NCI-H1694 treated with DMSO at 0.1 percent for 48 hours (cell line): ENCODE results near the gene ADAMTSL3.
A peak's percentile ranks its signal among the peaks of the same experiment; 100 is the strongest.
"Not testable (repeated sequence)": the region's sequence is repeated elsewhere in the genome, so short reads cannot be mapped to it uniquely, and the experiment has no call there.

Experiments
- DNase-seq: peaks from one replicate; lab custom pipeline; 2025; lab: John Stamatoyannopoulos, UW

ADAMTSL3 gene

GRCh38 chr15:84023636-84024035 lies 369.7 kb downstream of the ADAMTSL3 start:
- DNase-seq = peak; percentile 7

- DNase-seq = no peak
Measured at GRCh38 chr15:84033793-84034553, 380.1 kb downstream of the ADAMTSL3 start.

GRCh38 chr15:84034578-84035398 lies 380.9 kb downstream of the ADAMTSL3 start:
- no peak for DNase-seq

- DNase-seq = peak; percentile 1
Measured at GRCh38 chr15:84035399-84035766, 381.5 kb downstream of the ADAMTSL3 start.

GRCh38 chr15:84037301-84037700 lies 383.4 kb downstream of the ADAMTSL3 start:
- DNase-seq = no peak

GRCh38 chr15:84042434-84043056 lies 388.6 kb downstream of the ADAMTSL3 start:
- DNase-seq = not testable (repeated sequence)

GRCh38 chr15:84046064-84046637 lies 392.2 kb downstream of the ADAMTSL3 start:
- DNase-seq = no peak

- not testable (repeated sequence) for DNase-seq
Measured at GRCh38 chr15:84049480-84049879, 395.6 kb downstream of the ADAMTSL3 start.

GRCh38 chr15:84050076-84050475 lies 396.2 kb downstream of the ADAMTSL3 start:
- no peak for DNase-seq

- DNase-seq = not testable (repeated sequence)
Measured at GRCh38 chr15:84051146-84051545, 397.2 kb downstream of the ADAMTSL3 start.

GRCh38 chr15:84054544-84054943 lies 400.6 kb downstream of the ADAMTSL3 start:
- DNase-seq = not testable (repeated sequence)

- DNase-seq = no peak
Measured at GRCh38 chr15:84057714-84058331, 403.9 kb downstream of the ADAMTSL3 start.

- not testable (repeated sequence) for DNase-seq
Measured at GRCh38 chr15:84063674-84064073, 409.8 kb downstream of the ADAMTSL3 start.

- DNase-seq = not testable (repeated sequence)
Measured at GRCh38 chr15:84068674-84069073, 414.8 kb downstream of the ADAMTSL3 start.

GRCh38 chr15:84078038-84078437 lies 424.1 kb downstream of the ADAMTSL3 start:
- DNase-seq = not testable (repeated sequence)

GRCh38 chr15:84079325-84079884 lies 425.5 kb downstream of the ADAMTSL3 start:
- not testable (repeated sequence) for DNase-seq

GRCh38 chr15:84079885-84080777 lies 426.2 kb downstream of the ADAMTSL3 start:
- peak; percentile 2 for DNase-seq

GRCh38 chr15:84080778-84081084 lies 426.8 kb downstream of the ADAMTSL3 start:
- DNase-seq = not testable (repeated sequence)

GRCh38 chr15:84081391-84082168 lies 427.7 kb downstream of the ADAMTSL3 start:
- DNase-seq = no peak

- DNase-seq = no peak
Measured at GRCh38 chr15:84082739-84083138, 428.8 kb downstream of the ADAMTSL3 start.
